Activated T-helper 1 cell treated with anti-CD3 and anti-CD28 coated beads, Interleukin-12 subunit alpha, Interleukin-12 subunit beta, Interleukin-2, Interleukin-4 antibody, amounts not matched to agents 30 ng/mL and 10 ng/mL and 1 ng/mL, durations not matched to agents 14 hours and 24 hours and 36 hours (primary cell): ENCODE results near the gene KRTAP5-3. TPM values are rescaled to one million over a fixed set of nuclear protein-coding genes. Genes with fewer than 3 reads are reported as not detected.
A peak's percentile ranks its signal among the peaks of the same experiment; 100 is the strongest.

Experiments
- DNase-seq: peaks from one replicate; pipeline ENCODE4 v3.0.0; 2021; ENCODE audit warnings: low spot score
- H3K27ac Mint-ChIP-seq: one replicate; pipeline ENCODE4 v1.8.0; 2021; ENCODE audit warnings: mild to moderate bottlenecking, mixed read lengths
- H3K27me3 Mint-ChIP-seq: one replicate; pipeline ENCODE4 v1.8.0; 2022; ENCODE audit warnings: mild to moderate bottlenecking, moderate library complexity, mixed read lengths; ENCODE audit not compliant: insufficient read depth
- H3K36me3 Mint-ChIP-seq: one replicate; pipeline ENCODE4 v1.8.0; 2021; ENCODE audit warnings: low read depth, mixed read lengths
- H3K4me1 Mint-ChIP-seq: one replicate; pipeline ENCODE4 v1.8.0; 2021; ENCODE audit warnings: low read depth, mixed read lengths
- H3K4me3 Mint-ChIP-seq: one replicate; pipeline ENCODE4 v1.8.0; 2021; ENCODE audit warnings: mild to moderate bottlenecking, moderate library complexity, mixed read lengths
- H3K9me3 Mint-ChIP-seq: one replicate; pipeline ENCODE4 v1.8.0; 2021; ENCODE audit warnings: mixed read lengths
- intact Hi-C: fragments of 100-400 bp; cut with micrococcal nuclease; formaldehyde crosslinking; loops from one replicate; pipeline ENCODE4 v1.15.1; 2024
- total RNA-seq: library from RNA; stranded (reverse); gene quantifications from 2 replicates; pipeline ENCODE4 v1.2.3, GENCODE V29; 2022

KRTAP5-3 gene, protein sequence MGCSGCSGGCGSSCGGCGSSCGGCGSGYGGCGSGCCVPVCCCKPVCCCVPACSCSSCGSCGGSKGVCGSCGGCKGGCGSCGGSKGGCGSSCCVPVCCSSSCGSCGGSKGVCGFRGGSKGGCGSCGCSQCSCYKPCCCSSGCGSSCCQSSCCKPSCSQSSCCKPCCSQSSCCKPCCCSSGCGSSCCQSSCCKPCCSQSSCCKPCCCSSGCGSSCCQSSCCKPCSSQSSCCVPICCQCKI
- not detected in 2 replicates for total RNA-seq

DNA sequence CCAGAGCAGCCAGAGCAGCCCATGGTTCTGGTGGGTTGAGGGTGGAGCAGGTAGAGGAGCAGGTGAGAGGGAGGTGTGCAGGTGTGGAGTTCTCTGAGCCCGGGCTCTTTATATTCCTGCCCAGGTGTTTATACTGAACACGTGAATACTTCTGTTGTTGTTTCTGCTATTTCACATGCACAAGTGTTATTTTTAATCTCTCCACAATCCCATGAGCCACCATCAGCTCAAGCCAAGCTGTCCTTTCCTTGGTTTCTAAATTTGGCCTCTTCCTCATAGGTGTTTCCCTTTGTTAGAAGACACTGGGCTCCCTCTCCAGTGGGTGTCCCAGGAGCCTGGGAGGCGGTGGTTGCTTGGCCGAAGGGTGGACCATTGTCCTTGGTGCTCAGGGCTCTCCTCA lies at the start of gene KRTAP5-3:
Gene KRTAP5-3, minus strand, starts transcription at position 101 of the 400 bp plus-strand sequence. Its CDS starts 78 bp downstream, at position 23.
- Mint-ChIP-seq H3K9me3 (no peaks in the 10 kb centered on the region), H3K4me1 (no peaks in the 10 kb centered on the region), H3K4me3 (no peak within 1 kb of the TSS), H3K27me3 (peaks cover 11% of the 10 kb centered on the region), H3K36me3 (no peaks in the 10 kb centered on the region), H3K27ac (no peak within 1 kb of the TSS)
- intact Hi-C loops, result no loop called here
- no peak for DNase-seq

DNA sequence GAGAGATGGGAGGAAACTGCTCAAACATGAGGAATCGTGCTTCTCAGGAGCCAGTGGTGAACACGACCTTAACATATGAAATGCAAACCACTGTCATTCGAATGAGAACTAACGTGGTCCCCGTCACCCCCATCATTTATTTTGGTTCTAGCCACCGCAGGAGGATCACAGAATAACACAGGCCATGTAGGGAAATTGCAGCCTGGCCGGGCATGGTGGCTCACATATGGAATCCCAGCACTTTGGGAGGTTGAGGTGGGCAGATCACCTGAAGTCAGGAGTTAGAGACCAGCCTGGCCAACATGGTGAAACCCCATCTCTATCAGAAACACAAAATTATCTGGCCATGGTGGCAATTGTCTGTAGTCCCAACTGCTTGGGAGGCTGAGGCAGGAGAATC lies 48.4 kb upstream of the KRTAP5-3 start:
- no peaks in the 10 kb centered on the region for H3K36me3 Mint-ChIP-seq
- H3K4me1 Mint-ChIP-seq, result no peaks in the 10 kb centered on the region
- peaks cover 11% of the 10 kb centered on the region for H3K27me3 Mint-ChIP-seq
- intact Hi-C loops, result no loop called here
- DNase-seq, result no peak
- H3K4me3 Mint-ChIP-seq, result no peak overlapping the region
- no peaks in the 10 kb centered on the region for H3K9me3 Mint-ChIP-seq
- no peak overlapping the region for H3K27ac Mint-ChIP-seq

DNA sequence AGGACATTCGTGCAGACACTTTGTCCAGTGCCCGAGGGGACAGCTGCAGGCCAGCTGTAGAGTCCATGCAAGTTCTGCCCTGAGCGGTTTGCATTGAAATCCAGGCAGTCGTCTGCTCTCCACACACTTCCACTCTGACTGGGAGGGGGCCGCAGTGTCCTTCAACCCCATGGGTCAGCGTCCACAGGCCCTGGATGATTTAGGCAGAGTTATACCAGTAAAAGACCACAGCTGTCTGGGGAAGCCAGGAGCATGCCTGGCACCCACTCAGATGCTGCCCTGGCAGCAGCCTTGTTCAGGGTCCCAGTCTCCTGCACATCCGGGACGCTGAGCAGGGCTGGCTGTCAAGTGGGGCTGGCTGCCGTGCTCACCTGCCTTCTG lies 47.8 kb upstream of the KRTAP5-3 start:
- Mint-ChIP-seq H3K27me3 (peaks cover 12% of the 10 kb centered on the region), H3K27ac (no peak overlapping the region), H3K36me3 (no peaks in the 10 kb centered on the region), H3K9me3 (no peaks in the 10 kb centered on the region), H3K4me1 (no peaks in the 10 kb centered on the region), H3K4me3 (no peak overlapping the region)
- DNase-seq, result no peak
- intact Hi-C loops, result no loop called here

DNA sequence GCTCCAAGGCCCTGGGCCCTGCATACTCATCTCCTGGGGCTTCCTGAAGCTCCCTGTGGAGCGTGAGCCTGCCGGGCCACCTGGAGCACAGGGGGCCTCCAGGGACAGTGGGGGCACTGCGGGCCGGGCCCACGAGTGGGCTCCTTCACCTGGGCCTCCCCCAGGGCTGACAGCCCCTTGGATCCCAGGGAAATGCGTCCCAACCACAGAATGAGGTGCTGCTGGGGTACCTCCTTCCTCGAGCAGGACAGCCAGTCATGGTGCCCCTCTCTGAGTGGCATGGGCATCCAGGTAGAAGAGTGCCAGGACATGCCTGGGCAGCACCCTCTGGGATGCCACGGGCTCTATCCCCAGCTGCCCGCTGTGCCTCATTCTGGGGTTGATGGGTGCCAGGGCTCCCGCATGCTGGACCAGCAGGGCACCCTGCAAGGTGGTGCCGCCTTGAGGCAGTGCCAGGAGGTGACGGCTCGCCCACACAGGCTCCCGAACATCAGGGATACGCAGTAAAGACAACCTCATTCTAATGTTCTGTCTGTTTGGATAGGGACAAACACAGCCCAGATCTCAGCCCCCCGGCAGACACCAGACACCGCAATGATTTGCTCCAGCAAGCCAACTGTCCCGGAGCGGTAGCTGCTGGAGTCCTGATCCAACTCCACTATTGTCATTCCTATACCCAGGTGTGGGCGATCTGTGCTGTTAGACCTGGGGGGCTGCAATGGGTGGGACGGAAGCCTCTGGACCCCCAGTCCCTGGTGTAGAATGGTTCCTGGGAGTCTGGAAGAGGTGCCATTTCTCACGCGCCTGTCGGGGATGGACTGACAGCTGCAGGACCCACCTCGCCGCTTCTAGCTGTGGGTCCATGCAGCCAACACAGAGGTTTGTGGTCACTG lies 47.2 kb upstream of the KRTAP5-3 start:
- H3K27me3 Mint-ChIP-seq, result peaks cover 14% of the 10 kb centered on the region
- no peaks in the 10 kb centered on the region for H3K4me1 Mint-ChIP-seq
- H3K36me3 Mint-ChIP-seq, result no peaks in the 10 kb centered on the region

DNA sequence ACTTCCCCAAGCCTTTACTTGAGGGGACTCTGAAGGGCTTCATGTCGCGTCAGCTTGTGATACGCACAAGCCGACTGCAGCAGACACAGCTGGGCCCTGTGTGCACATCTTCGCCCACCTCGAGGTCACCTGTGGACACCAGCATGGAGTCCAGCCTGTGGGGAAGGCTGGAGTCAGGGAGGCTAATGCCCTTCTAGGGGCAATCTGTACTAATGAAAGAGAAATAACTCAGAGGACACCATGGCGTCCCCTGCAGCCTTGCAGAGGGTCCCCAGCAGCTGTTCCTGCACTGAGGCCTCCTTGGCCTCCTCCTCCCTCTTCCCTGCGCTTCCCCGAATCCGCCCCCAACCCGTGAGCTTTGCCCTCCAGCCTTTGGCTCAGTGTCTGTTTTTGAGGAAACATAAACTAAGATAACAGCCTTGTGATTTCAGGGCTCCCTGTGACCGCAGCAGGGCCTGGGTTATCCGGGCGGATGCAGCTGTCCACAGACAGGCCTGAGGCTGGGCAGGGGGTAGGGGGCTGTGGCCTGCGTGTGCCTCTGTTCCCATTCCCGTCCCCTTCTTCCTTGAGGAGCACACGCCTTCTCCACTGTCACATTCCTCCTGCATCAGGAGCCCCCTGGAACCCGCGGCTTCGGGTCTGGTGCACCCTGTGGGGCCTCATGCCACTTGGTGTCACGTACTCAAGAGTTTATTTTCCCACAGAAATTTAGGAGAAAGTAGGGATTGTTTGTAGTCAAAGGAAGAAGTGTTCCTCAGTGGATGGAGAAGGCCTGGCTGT lies 46.3 kb upstream of the KRTAP5-3 start:
- no peak for DNase-seq
- no peak overlapping the region for H3K4me3 Mint-ChIP-seq

More for the DNA sequence above, 47.2 kb upstream of the KRTAP5-3 start:
- Mint-ChIP-seq H3K4me3 (no peak overlapping the region), H3K9me3 (no peaks in the 10 kb centered on the region), H3K27ac (no peak overlapping the region)
- no peak for DNase-seq
- intact Hi-C loops, result no loop called here

DNA sequence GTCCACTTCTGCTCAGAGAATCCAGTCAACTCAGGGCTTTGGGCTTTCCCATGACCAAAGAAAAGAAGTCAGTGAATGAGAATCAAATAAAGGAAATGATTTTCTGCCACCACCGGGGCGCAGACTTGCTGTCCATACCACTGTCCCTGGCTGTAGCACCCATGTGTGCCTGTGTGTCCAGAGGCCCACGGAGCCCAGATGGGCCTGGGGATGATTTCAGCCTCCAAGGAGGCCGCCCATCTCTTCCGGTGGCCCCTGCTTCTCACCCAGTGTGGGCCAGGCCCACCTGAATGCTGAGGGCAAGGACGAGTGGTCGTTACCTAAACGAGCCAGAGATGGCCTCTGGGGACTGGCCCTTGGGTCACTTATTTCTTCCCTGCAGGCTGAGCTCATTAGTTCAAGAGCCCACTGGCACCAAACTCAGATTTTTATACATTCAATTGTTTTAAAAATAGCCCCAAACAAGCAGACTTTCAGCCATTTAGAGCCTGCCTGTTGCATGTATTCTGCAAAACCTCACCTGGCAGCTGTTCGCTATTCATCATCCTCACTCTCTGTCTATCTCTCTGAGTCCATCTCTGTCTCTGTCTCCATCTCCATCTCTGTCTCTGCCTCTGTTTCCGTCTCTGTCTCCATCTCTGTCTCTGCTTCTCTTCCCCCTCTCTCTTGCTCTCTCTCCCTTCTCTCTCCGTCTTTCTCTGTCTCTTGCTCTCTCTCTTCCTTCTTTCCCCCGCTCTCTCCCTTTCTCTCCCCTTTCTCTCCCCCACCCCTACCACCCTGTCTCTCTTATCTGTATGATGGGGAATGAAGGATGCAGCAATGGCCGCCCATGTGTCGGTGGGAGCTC lies 45.5 kb upstream of the KRTAP5-3 start:
- H3K9me3 Mint-ChIP-seq, result no peaks in the 10 kb centered on the region
- no peaks in the 10 kb centered on the region for H3K36me3 Mint-ChIP-seq
- intact Hi-C loops, result no loop called here
- H3K4me3 Mint-ChIP-seq, result no peak overlapping the region
- H3K4me1 Mint-ChIP-seq, result no peaks in the 10 kb centered on the region
- no peak overlapping the region for H3K27ac Mint-ChIP-seq
- DNase-seq, result no peak
- peaks cover 6% of the 10 kb centered on the region for H3K27me3 Mint-ChIP-seq

More for the DNA sequence above, 46.3 kb upstream of the KRTAP5-3 start:
- Mint-ChIP-seq H3K27ac (no peak overlapping the region), H3K36me3 (no peaks in the 10 kb centered on the region), H3K27me3 (peaks cover 7% of the 10 kb centered on the region), H3K9me3 (no peaks in the 10 kb centered on the region), H3K4me1 (no peaks in the 10 kb centered on the region)
- intact Hi-C loops, result no loop called here

DNA sequence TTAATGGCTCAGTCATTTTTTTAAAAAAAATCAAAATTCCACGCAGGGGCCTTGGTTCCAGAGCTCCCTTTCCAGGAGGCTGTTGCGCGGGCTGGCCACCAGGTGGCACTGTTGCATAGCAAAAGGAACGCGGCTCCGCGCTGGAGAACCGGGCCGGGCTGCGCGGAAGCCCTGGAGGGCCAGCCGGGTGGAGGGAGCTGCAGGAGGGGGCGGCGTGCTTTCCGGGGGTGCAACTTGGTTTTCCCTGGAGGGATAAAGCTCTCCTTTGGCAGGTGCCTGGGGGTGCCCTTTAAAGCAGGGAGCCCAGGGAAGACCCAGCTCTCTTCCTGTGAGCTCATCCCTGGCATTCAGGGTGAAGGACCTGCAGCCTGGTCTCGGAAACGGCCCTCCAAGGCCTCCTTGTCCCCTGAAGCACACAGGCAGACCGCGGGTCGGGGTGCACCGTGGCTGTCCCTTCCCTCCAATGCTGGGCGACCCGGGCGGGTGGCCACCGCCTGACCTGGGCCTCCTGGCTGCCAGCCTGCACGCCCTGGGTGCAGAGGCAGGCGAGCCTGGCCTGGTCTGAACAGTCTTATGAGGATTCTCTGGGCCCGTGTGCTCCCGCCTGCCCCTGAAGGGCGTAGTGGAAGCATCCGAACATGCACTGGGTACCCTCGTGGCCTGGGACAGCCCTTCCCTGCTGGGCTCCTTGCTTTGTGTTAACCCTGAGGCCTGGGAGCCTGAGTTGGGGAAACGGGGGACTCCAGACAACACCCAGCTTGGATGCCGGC lies 44.7 kb upstream of the KRTAP5-3 start:
- peaks cover 6% of the 10 kb centered on the region for H3K27me3 Mint-ChIP-seq
- no peak overlapping the region for H3K4me3 Mint-ChIP-seq
- no peaks in the 10 kb centered on the region for H3K4me1 Mint-ChIP-seq
- no peak overlapping the region for H3K27ac Mint-ChIP-seq
- peak; percentile 66 for DNase-seq
- no peaks in the 10 kb centered on the region for H3K36me3 Mint-ChIP-seq
- H3K9me3 Mint-ChIP-seq, result no peaks in the 10 kb centered on the region
- intact Hi-C loops, result loop anchor here (1.0 kb wide), 4 partner anchors 40 to 503 kb away; no protein-coding TSS in a partner anchor

DNA sequence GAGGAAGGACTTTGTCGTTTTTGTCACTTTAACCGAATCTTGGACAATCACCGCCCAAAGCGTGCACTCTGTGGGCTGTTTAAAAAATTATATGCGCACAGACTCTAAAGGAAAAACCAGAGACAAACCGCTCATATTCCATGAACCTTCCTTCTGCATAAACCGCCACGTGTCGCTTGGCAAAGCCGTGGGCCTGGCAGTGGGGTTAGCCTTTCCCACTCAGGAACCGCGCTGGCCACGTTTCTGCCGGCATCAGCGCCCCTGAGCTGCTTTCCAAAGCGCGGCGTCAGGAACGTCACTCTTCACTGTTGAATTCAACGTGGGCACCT lies 44.1 kb upstream of the KRTAP5-3 start:
- Mint-ChIP-seq H3K9me3 (no peaks in the 10 kb centered on the region), H3K27me3 (peaks cover 6% of the 10 kb centered on the region), H3K27ac (no peak overlapping the region), H3K36me3 (no peaks in the 10 kb centered on the region), H3K4me1 (no peaks in the 10 kb centered on the region), H3K4me3 (no peak overlapping the region)
- intact Hi-C loops, result loop anchor here (1.0 kb wide), 4 partner anchors 41 to 504 kb away; no protein-coding TSS in a partner anchor
- no peak for DNase-seq

DNA sequence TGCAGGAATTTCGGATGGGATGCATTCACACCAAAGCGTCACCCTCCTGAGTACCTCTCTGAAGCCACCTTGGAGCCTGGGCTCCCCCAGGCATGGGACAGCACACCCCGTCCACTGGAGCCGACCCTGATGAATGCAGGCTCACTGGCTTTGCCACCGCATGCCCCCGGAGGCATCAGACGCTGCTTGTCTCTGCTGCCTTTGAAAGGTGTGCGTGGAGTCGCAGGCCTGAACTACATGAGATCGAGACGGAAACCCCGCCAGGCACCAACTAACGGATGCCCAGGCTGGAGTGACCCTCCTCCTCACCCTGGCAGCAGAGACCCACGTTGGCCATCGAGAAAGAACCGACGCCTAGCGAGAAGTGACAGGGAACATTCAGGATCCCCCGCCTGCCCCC lies 43.8 kb upstream of the KRTAP5-3 start:
- no peaks in the 10 kb centered on the region for H3K36me3 Mint-ChIP-seq
- DNase-seq, result no peak
- intact Hi-C loops, result loop anchor here (1.0 kb wide), 4 partner anchors 41 to 504 kb away; no protein-coding TSS in a partner anchor
- no peak overlapping the region for H3K27ac Mint-ChIP-seq
- H3K4me1 Mint-ChIP-seq, result no peaks in the 10 kb centered on the region
- H3K9me3 Mint-ChIP-seq, result no peaks in the 10 kb centered on the region
- H3K27me3 Mint-ChIP-seq, result peaks cover 6% of the 10 kb centered on the region
- no peak overlapping the region for H3K4me3 Mint-ChIP-seq

DNA sequence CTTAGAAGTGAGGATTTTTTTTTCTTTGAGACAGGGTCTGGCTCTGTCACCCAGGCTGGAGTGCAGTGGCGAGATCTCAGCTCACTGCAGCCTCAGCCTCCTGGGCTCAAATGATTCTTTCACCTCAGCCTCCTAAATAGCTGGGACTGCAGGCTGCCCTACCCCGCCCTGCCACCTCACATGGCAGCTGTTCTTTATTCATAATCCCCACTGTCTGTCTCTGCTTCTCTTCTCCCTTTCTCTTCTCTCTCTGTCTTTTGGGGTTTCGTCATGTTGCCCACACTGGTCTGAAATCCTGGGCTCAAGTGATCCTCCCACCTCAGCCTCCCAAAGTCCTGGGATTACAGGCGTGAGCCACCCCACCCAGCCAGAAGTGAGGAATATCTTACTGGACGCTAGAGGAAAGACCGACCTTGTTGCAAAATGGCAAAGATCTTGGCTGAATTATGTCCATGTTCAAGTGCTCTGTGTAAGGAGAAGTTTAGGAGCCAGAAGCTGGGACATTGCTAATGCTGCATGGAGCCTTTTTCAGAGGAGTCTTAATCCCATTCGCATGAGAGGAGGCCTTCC lies 43.2 kb upstream of the KRTAP5-3 start:
- DNase-seq, result no peak
- H3K36me3 Mint-ChIP-seq, result no peaks in the 10 kb centered on the region
- H3K4me1 Mint-ChIP-seq, result no peaks in the 10 kb centered on the region
- no peak overlapping the region for H3K27ac Mint-ChIP-seq
- intact Hi-C loops, result no loop called here
- H3K27me3 Mint-ChIP-seq, result peaks cover 6% of the 10 kb centered on the region
- no peaks in the 10 kb centered on the region for H3K9me3 Mint-ChIP-seq
- H3K4me3 Mint-ChIP-seq, result no peak overlapping the region

DNA sequence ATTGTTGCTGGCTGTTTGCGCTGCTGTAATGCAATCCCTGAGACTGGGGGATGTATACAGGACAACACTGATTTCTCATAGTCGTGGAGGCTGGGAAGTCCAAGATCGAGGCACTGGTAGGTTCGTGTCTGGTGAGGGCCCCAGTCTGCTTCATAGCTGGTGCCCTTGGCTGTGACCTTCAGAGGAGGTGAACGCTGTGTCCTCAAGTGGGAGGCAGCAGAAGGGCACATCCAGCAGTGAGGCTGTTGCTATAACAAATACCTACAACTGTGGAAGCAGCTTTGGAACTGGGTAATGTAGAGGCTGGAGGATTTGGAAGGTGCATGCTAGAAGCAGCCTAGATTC lies 42.6 kb upstream of the KRTAP5-3 start:
- Mint-ChIP-seq H3K36me3 (no peaks in the 10 kb centered on the region), H3K27me3 (peaks cover 7% of the 10 kb centered on the region), H3K9me3 (no peaks in the 10 kb centered on the region), H3K4me1 (no peaks in the 10 kb centered on the region), H3K27ac (no peak overlapping the region), H3K4me3 (no peak overlapping the region)
- intact Hi-C loops, result no loop called here
- DNase-seq, result no peak
